Cerebellar cortex (tissue), 1 donor: Measurements from ENCODE around the gene METTL3.
A peak's percentile ranks its signal among the peaks of the same experiment; 100 is the strongest.

ENCODE experiments used
- DNase-seq: peaks from one replicate; pipeline ENCODE4 v3.0.0-alpha.2; 2015; ENCODE audit warnings: low spot score

METTL3 gene

GRCh38 chr14:21476925-21477681, 34.0 kb downstream of the METTL3 start, which contains the start of the genes RAB2B and TOX4:
Gene RAB2B (minus strand): TSS chr14:21476959. CDS start chr14:21476872, 87 bp downstream.
Gene TOX4 (plus strand): TSS chr14:21477195. CDS start chr14:21477279, 84 bp downstream.
- DNase-seq, result peak; percentile 100

GRCh38 chr14:21476523-21476924, 34.6 kb downstream of the METTL3 start:
- DNase-seq, result no peak

- no peak for DNase-seq
Measured at GRCh38 chr14:21475767-21476522, 35.2 kb downstream of the METTL3 start.

GRCh38 chr14:21467616-21468015, 43.5 kb downstream of the METTL3 start:
- no peak for DNase-seq

- peak; percentile 100 for DNase-seq
Measured at GRCh38 chr14:21455912-21456667, 55.0 kb downstream of the METTL3 start, which contains the start of gene CHD8. Gene CHD8 (minus strand): TSS chr14:21456123. CDS start chr14:21431643, 24,480 bp downstream.

- DNase-seq, result no peak
Measured at GRCh38 chr14:21455592-21455911, 55.6 kb downstream of the METTL3 start.

- no peak for DNase-seq
Measured at GRCh38 chr14:21454843-21455544, 56.1 kb downstream of the METTL3 start.

- no peak for DNase-seq
Measured at GRCh38 chr14:21449899-21450216, 61.3 kb downstream of the METTL3 start.
